Fibroblast of pulmonary artery (primary cell): Measurements from ENCODE around the gene MXD1.

Experiments
- DNase-seq: peaks from one replicate; pipeline ENCODE4 v3.0.0-alpha.2; 2010; ENCODE audit warnings: low read depth
- H3K4me3 ChIP-seq: replicated peaks from 2 replicates; pipeline ENCODE4 v1.5.1; 2011; ENCODE audit warnings: low read depth, mild to moderate bottlenecking, control low read depth, low read length, moderate library complexity
- TF ChIP-seq, protein P1 (sequence below): IDR thresholded peaks from 2 replicates; pipeline ENCODE4 v1.5.1; 2011; ENCODE audit warnings: mild to moderate bottlenecking, control low read depth, low read length, inconsistent platforms; ENCODE audit errors: missing control alignments

Gene MXD1

DNA sequence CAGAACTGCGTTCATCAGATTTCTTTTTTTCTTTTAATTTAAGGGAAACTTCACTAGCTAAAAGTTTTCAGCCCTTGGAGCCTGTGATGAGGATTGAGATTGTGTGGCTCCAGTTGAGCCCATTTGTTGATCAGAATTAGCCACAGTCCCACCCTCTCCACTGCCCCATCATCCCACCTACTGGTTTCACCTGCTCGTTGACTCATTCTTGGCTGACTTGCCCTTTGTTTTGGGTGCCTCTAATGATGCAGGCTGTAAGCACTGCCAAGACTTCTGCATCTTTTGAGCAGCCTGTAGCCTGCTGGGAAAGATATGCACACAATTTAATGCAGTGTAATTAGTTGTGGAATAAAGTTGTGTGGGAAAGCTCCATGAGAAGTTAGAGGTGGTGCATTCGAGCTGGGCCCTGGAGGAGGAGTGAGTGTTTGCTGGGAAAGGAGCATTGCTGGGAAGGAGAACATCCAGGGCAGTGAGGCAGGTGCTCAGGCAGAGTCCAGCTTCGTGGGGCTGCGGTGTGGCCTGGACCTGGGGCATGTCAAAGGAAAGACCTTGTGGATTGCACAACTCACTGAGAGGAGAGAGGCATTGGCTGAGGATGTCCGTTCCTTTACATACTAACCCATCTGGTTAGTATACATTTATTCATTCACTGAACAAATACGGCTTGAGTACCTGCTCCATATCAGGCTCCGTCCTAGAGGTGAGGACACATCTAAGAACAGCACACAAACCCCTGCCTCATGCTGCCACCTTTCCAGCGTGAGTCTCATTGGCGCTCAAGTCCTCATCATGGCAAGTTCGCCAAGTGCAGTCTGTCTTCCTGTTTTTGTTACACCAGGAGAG is 28.3 kb downstream of the MXD1 start:
- TF ChIP-seq, protein P1, sequence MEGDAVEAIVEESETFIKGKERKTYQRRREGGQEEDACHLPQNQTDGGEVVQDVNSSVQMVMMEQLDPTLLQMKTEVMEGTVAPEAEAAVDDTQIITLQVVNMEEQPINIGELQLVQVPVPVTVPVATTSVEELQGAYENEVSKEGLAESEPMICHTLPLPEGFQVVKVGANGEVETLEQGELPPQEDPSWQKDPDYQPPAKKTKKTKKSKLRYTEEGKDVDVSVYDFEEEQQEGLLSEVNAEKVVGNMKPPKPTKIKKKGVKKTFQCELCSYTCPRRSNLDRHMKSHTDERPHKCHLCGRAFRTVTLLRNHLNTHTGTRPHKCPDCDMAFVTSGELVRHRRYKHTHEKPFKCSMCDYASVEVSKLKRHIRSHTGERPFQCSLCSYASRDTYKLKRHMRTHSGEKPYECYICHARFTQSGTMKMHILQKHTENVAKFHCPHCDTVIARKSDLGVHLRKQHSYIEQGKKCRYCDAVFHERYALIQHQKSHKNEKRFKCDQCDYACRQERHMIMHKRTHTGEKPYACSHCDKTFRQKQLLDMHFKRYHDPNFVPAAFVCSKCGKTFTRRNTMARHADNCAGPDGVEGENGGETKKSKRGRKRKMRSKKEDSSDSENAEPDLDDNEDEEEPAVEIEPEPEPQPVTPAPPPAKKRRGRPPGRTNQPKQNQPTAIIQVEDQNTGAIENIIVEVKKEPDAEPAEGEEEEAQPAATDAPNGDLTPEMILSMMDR = no peak
- DNase-seq = no peak
- H3K4me3 ChIP-seq = no peak overlapping the region

DNA sequence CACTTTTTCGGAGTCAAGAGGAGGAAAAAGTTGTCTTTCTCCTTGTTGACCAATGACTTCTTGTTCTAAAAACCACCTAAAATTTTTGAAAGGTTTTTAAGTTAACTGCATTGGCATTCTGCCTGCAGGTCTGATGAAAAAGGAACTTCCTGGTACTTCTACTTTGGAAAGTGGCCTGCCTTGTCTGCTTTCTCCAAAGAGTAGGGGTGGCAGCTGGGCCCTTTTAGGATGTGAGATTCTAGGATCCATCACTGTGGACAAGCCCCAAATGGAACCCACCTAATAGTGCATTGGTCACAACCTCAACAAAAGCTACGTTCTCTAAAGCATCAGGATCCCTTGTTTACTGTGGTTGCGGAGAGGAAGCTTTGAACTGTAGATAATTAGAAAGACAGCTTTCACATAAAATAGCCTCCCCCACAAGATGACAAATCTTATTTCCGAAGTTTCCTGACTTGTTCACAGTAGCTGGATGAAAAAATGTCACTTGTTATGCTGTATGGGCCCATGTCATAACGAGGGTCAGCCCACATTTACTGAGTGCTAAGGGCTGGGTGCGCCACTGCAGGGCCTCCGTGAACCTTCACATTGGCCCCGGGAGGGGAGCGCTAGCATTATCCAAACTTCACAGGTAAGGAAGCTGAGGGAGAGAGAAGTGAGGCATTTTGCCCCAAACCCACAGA is 29.1 kb downstream of the MXD1 start:
- TF ChIP-seq, protein P1 = no peak

DNA sequence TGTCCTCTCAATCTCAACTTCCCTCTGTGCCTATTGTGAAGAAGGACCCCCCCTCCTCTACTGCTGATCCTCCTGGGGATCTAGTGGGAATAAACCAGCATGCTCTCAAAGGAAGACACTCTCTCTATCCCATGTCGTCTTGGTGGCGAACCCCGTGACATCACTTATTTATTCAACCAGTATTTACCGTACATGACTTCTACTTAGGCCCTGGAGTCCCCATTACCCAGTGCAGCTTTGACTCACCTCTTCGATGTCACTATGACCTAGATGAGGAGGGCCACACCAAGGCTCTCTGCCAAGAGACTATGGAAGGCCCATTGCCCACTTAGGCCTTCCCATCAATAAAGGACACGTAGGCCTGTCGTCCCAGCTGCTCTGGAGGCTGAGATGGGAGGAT is 29.8 kb downstream of the MXD1 start:
- no peak for DNase-seq
- H3K4me3 ChIP-seq = no peak overlapping the region
- TF ChIP-seq, protein P1 = no peak

More for the DNA sequence above, 29.1 kb downstream of the MXD1 start:
- no peak for DNase-seq
- no peak overlapping the region for H3K4me3 ChIP-seq

DNA sequence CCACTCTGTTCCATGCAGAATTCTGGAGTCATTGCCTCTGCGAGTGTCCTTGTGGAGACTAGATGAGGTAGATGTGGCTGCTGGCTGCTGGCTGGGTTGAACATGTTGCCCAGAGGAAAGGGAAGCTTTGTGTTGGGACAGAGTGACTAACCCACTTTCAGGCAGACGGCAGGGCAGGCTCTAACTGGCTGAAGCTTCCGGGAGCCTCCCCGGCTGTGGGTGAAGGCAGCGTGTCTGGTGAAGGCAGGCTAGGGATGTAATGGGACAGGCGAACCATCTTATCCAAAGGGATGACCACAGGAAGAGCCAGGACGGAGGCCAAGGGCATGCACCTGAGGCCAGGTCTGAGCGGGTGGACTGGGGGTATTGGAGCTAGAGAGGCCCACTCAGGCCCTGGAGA is 30.5 kb downstream of the MXD1 start:
- DNase-seq = no peak
- no peak overlapping the region for H3K4me3 ChIP-seq
- TF ChIP-seq, protein P1 = no peak

DNA sequence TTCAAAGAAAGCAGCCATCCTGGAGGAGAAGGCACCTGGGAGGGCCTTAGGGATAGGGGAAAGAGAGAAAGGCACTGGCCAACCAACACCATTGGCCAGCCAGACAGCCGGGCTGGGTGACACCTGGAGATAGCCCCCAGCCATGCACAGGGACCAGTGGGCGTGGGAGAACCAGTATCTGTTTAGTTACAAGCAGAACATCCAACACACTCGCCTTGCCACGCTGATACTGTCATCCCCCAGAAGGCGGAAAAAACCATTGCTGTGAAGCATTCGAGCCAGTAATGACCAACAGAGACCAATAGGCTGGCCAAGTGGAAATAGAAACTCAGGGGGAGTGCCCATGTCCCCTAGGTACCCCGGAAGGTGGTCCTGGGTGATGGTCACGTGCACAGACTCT is 31.0 kb downstream of the MXD1 start:
- TF ChIP-seq, protein P1 = no peak
- H3K4me3 ChIP-seq = no peak overlapping the region
- no peak for DNase-seq

DNA sequence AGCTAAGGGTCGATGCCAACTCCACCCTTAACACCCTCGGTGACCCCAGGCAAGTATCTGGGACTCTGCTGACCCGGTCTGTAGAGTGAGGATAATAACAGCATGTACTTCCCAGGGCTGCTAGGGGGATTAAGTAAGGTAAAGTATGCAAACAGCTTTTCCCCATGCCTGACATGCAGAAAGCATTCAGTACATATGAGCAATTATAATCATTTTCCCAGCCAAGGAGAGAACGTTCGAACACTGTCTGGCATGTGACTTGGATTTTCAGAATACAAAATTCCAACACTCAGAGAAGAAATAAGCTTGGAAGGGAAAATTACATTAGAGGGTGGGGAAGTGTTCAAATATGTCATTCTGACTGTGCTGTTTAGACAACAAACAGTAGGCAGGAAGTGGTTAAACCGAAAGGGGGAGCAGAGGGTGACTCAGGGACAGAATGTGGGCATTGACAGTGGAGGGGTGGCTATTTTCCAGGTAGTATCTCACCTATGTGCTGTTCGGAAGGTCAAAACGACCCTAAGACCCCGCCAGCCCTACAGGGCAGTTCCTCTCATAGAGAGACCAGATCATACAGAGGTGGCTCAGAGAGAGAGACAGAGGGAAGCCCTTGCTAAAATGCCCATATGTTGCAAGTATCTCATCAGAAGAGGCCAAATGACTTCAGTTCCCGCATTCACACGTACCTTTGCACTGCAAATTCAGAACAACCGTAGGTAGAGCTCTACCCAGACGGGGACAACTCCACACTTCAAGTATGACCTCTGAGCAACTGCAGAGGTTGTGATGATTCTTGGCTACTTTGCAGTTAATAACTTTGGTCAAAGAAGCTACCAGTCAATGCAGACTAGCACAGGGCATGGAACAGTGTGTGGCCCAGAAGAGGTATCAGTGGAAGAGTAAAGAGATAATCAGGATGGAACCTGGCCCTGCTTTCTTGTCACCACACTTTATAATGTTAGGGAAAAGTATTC is 31.7 kb downstream of the MXD1 start:
- H3K4me3 ChIP-seq = no peak overlapping the region
- TF ChIP-seq, protein P1 = no peak
- DNase-seq = peak; percentile 61
